SK-N-SH (cell line): Measurements from ENCODE around the gene DSCAM. TPM values are rescaled to one million over a fixed set of nuclear protein-coding genes. Genes with fewer than 3 reads are reported as not detected.

Source experiments
- CTCF ChIA-PET: fragments of 300-600, 350-600 bp; formaldehyde crosslinking; extraction: SDS; loops from one replicate; lab custom pipeline; 2021; lab: Yijun Ruan, JAX
- POLR2A ChIA-PET: fragments of 350-600 bp; sonication (Branson Sonifier 250); formaldehyde crosslinking; extraction: SDS; loops from one replicate; lab custom pipeline; 2020; ENCODE audit warnings: antibody characterized with exemption, inconsistent platforms; lab: Yijun Ruan, JAX
- DNase-seq: peaks from one replicate; pipeline ENCODE4 v3.0.0; 2012
- H2AFZ ChIP-seq: fragments of 200-600 bp; sonication (generic); 2 replicates; pipeline ENCODE4 v1.8.1; 2016; ENCODE audit warnings: antibody characterized with exemption, mild to moderate bottlenecking, low read depth
- H3F3A ChIP-seq: fragments of 200-600 bp; sonication (generic); replicated peaks from 2 replicates; pipeline ENCODE3; 2016; ENCODE audit warnings: antibody characterized with exemption, mild to moderate bottlenecking; ENCODE audit not compliant: insufficient read depth
- H3K27ac ChIP-seq, 2 experiments: fragments of 200-500 bp in 1 of 2; fragments of 200-600 bp in 1 of 2; sonication (Bioruptor generic) in 1 of 2; sonication (generic), shearing (Covaris generic) in 1 of 2; 2 replicates each; pipeline versions ENCODE4 v1.5.1 to v1.6.1; 2014 to 2016; ENCODE audit warnings: low read depth in 2 of 2, inconsistent platforms in 1 of 2, low read length in 1 of 2, mild to moderate bottlenecking in 1 of 2, mixed read lengths in 1 of 2
- H3K27me3 ChIP-seq: fragments of 200-600 bp; sonication (generic), shearing (Covaris generic); 2 replicates; pipeline ENCODE4 v1.6.1; 2016; ENCODE audit warnings: mixed run types; ENCODE audit not compliant: insufficient read depth
- H3K36me3 ChIP-seq, 2 experiments: fragments of 200-500 bp in 1 of 2; fragments of 200-600 bp in 1 of 2; sonication (Bioruptor generic) in 1 of 2; sonication (generic) in 1 of 2; replicated peaks in 1 of 2; 2 replicates each; pipeline versions ENCODE3 to v1.5.1; 2014 to 2016; ENCODE audit warnings: low read length in 1 of 2, mild to moderate bottlenecking in 1 of 2; ENCODE audit not compliant: insufficient read depth in 2 of 2, control insufficient read depth in 1 of 2
- H3K4me1 ChIP-seq, 2 experiments: fragments of 200-500 bp in 1 of 2; fragments of 200-600 bp in 1 of 2; sonication (Bioruptor generic) in 1 of 2; sonication (generic), shearing (Covaris generic) in 1 of 2; 2 replicates each; pipeline versions ENCODE4 v1.5.1 to v1.6.1; 2014 to 2016; ENCODE audit warnings: low read depth in 1 of 2, low read length in 1 of 2, mixed run types in 1 of 2; ENCODE audit not compliant: insufficient read depth in 2 of 2, control insufficient read depth in 1 of 2
- H3K4me2 ChIP-seq: fragments of 200-600 bp; sonication (generic), shearing (Covaris generic); 2 replicates; pipeline ENCODE4 v1.6.1; 2017; ENCODE audit warnings: mixed run types
- H3K4me3 ChIP-seq, 2 experiments: fragments of 200-500 bp in 1 of 2; fragments of 200-600 bp in 1 of 2; sonication (Bioruptor generic) in 1 of 2; sonication (generic), shearing (Covaris generic) in 1 of 2; 2 replicates each; pipeline versions ENCODE4 v1.5.1 to v1.8.1; 2014 to 2016; ENCODE audit warnings: low read depth in 2 of 2, inconsistent platforms in 1 of 2, low read length in 1 of 2, mild to moderate bottlenecking in 1 of 2, mixed read lengths in 1 of 2, moderate library complexity in 1 of 2
- H3K79me2 ChIP-seq: fragments of 200-600 bp; sonication (generic); 2 replicates; pipeline ENCODE4 v1.8.1; 2017; ENCODE audit warnings: mild to moderate bottlenecking; ENCODE audit not compliant: insufficient read depth
- H3K9ac ChIP-seq: fragments of 200-600 bp; sonication (generic); 2 replicates; pipeline ENCODE4 v1.6.1; 2017; ENCODE audit warnings: mixed run types
- H3K9me2 ChIP-seq: fragments of 200-600 bp; sonication (generic); 2 replicates; pipeline ENCODE4 v1.6.1; 2017; ENCODE audit warnings: mixed run types
- H3K9me3 ChIP-seq: fragments of 200-600 bp; sonication (generic); 2 replicates; pipeline ENCODE4 v1.6.1; 2017; ENCODE audit warnings: mixed run types, mild to moderate bottlenecking, moderate library complexity
- H4K20me1 ChIP-seq: fragments of 200-600 bp; sonication (generic); 2 replicates; pipeline ENCODE4 v1.6.1; 2017; ENCODE audit warnings: mild to moderate bottlenecking, mixed run types; ENCODE audit not compliant: insufficient read depth
- CHD2 ChIP-seq: fragments of 150-350 bp; IDR thresholded peaks from 2 replicates; pipeline ENCODE4 v1.6.1; 2018; ENCODE audit warnings: low read length; ENCODE audit not compliant: partially characterized antibody
- CTCF ChIP-seq: fragments of 200-600 bp; sonication (generic); IDR thresholded peaks from 2 replicates; pipeline ENCODE4 v1.6.1; 2017; ENCODE audit warnings: antibody characterized with exemption, mild to moderate bottlenecking, moderate library complexity
- EP300 ChIP-seq, 2 experiments: IDR thresholded peaks; 2 replicates each; pipeline versions ENCODE4 v1.4.0 to v1.6.1; 2012; ENCODE audit warnings: borderline replicate concordance in 1 of 2, low read depth in 1 of 2, low read length in 1 of 2
- FOXJ3 ChIP-seq: sonication (generic); formaldehyde crosslinking; IDR thresholded peaks from 2 replicates; pipeline ENCODE4 v1.5.1; 2020; ENCODE audit warnings: mild to moderate bottlenecking, missing genetic modification reagents
- FOXM1 ChIP-seq: IDR thresholded peaks from 2 replicates; pipeline ENCODE4 v1.4.0; 2012; ENCODE audit warnings: low read depth, mild to moderate bottlenecking
- GATA2 ChIP-seq: sonication (generic); formaldehyde crosslinking; IDR thresholded peaks from 2 replicates; pipeline ENCODE4 v1.5.0; 2020; ENCODE audit warnings: mild to moderate bottlenecking, missing genetic modification reagents
- JUND ChIP-seq: IDR thresholded peaks from 2 replicates; pipeline ENCODE4 v1.4.0; 2012
- MAX ChIP-seq: IDR thresholded peaks from 2 replicates; pipeline ENCODE4 v1.4.0; 2012; ENCODE audit warnings: low read depth
- POLR2AphosphoS5 ChIP-seq: IDR thresholded peaks from 2 replicates; pipeline ENCODE4 v1.6.1; 2012; ENCODE audit warnings: low read depth, low read length
- RFX5 ChIP-seq: IDR thresholded peaks from 2 replicates; pipeline ENCODE4 v1.6.1; 2012; ENCODE audit warnings: mild to moderate bottlenecking, improper control_type of control experiment, low read length
- RXRA ChIP-seq: IDR thresholded peaks from 2 replicates; pipeline ENCODE4 v1.4.0; 2012; ENCODE audit warnings: low read depth, mild to moderate bottlenecking, borderline replicate concordance
- SIN3A ChIP-seq: IDR thresholded peaks from 2 replicates; pipeline ENCODE4 v1.6.1; 2012; ENCODE audit warnings: low read depth, mild to moderate bottlenecking, low read length, moderate library complexity, borderline replicate concordance
- SMC3 ChIP-seq: IDR thresholded peaks from 2 replicates; pipeline ENCODE4 v1.6.1; 2012; ENCODE audit warnings: low read depth, low read length, improper control_type of control experiment
- TCF12 ChIP-seq: IDR thresholded peaks from 2 replicates; pipeline ENCODE4 v1.4.0; 2012
- TEAD4 ChIP-seq: IDR thresholded peaks from 2 replicates; pipeline ENCODE4 v1.4.0; 2012; ENCODE audit warnings: mild to moderate bottlenecking, borderline replicate concordance; ENCODE audit not compliant: insufficient read depth
- USF1 ChIP-seq: IDR thresholded peaks from 2 replicates; pipeline ENCODE4 v1.4.0; 2012; ENCODE audit warnings: low read depth, borderline replicate concordance
- USF2 ChIP-seq: fragments of 150-350 bp; IDR thresholded peaks from 2 replicates; pipeline ENCODE4 v1.6.1; 2017; ENCODE audit warnings: antibody characterized with exemption, low read length, low read depth, borderline replicate concordance
- WGBS: methylation state at CpG from one replicate; pipeline ENCODE4 v1.1.6; 2017; ENCODE audit warnings: low lambda C conversion rate; 5-methylcytosine and 5-hydroxymethylcytosine counted together
- polyA plus RNA-seq, 3 experiments: library from polyadenylated mRNA; depleted of rRNA; stranded (reverse); fragments of >200 nt; gene quantifications; 2 replicates each; pipeline ENCODE4 v1.2.3, GENCODE V29; 2012

Gene DSCAM
- polyA plus RNA-seq, 1 of the 3 experiments (the other 2 are of a cell fraction) = not detected

DNA sequence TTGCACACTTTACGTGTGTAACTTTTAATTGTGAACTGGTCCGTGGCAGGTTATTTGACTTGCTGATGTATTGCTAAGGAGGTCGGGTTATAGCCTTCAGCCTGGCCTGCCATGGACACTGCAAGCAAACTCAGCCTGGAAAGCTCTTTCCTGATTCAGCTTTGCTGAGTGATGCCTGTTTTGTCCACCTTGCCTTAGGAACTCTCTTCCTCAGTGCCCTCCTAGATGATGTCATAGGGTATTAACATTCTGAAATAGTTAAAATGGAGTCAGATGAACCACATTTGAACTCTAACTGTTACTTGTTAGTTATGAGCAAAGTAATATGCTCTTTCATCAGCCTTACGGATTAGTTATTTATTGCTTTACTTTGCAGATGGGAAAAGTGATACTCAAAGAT is 533.7 kb downstream of the DSCAM start (continued):
- TF ChIP-seq CTCF = no peak
- TF ChIP-seq USF2 = no peak
- TF ChIP-seq MAX = no peak
- no peak for TF ChIP-seq FOXJ3 (CRISPR knock-in tag)
- no peak for TF ChIP-seq TEAD4
- TF ChIP-seq EP300 (IDR thresholded peaks at IDR 0.05; ENCODE audit: borderline replicate concordance in 1 of 2, low read depth in 1 of 2, low read length in 1 of 2) = no peak
- TF ChIP-seq TCF12 = no peak
- TF ChIP-seq JUND = no peak
- no peak for TF ChIP-seq RFX5
- no peak for TF ChIP-seq GATA2 (CRISPR knock-in tag)

DNA sequence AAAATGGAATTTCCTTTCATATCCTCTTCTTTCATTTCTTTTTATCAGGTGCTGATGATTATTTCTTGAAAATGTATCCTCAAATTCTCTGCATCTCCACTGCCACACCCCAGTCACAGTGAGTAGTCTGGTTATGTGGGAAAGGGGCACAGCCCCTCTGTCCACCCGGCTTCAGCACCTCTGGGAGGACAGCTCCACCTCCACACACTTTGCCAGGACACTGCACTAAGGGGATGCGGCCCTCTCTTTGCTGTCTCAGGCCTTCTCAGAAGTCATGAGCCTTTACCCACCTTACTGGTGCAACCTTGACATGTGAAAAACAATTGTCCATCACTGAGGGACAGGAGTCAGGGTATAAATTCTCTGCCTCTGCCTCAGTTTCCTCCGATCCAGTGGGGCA is 546.7 kb downstream of the DSCAM start:
- TF ChIP-seq USF1 (no peak), MAX (no peak), EP300 (IDR thresholded peaks at IDR 0.05; ENCODE audit: borderline replicate concordance in 1 of 2, low read depth in 1 of 2, low read length in 1 of 2) (no peak), CHD2 (no peak), RFX5 (no peak), POLR2AphosphoS5 (no peak), SIN3A (no peak), SMC3 (no peak), RXRA (no peak), FOXJ3 (CRISPR knock-in tag) (no peak), TEAD4 (no peak), FOXM1 (no peak), CTCF (no peak)
- ChIA-PET POLR2A (no interaction called here), CTCF (interaction anchor here (0.6 to 1.5 kb wide), 2 partner anchors 10 to 86 kb away, joined by 3 read pairs; no protein-coding TSS in a partner anchor)

More for the DNA sequence above, 546.7 kb downstream of the DSCAM start:
- no peaks in the 10 kb centered on the region for H3K9me2 ChIP-seq
- WGBS = 38% methylated on average over 3 of the region's 3 CpGs
- peaks cover 0 to 4% of the 10 kb centered on the region in 2 experiments; a peak in 1 of 4 replicates for H3K4me1 ChIP-seq
- no peak overlapping the region for H2AFZ ChIP-seq
- no peak for DNase-seq
- no peaks in the 10 kb centered on the region for H3K9me3 ChIP-seq
- no peaks in the 10 kb centered on the region for H3F3A ChIP-seq
- H3K27ac ChIP-seq = no peak overlapping the region
- no peaks in the 10 kb centered on the region for H3K79me2 ChIP-seq
- H3K9ac ChIP-seq = no peak overlapping the region
- no peaks in the 10 kb centered on the region for H3K36me3 ChIP-seq
- H3K4me3 ChIP-seq = no peak overlapping the region
- H3K4me2 ChIP-seq = no peak overlapping the region
- H3K27me3 ChIP-seq = no peaks in the 10 kb centered on the region
- no peaks in the 10 kb centered on the region for H4K20me1 ChIP-seq
